HG03457 (cell line): ENCODE results near the gene TTC21A.

Source experiments
- ATAC-seq: cut with Tn5 transposase; IDR thresholded peaks from one replicate; pipeline ENCODE4 v1.9.1; 2021; ENCODE audit warnings: moderate number of reproducible peaks; ENCODE audit not compliant: unreplicated experiment

Gene TTC21A

DNA sequence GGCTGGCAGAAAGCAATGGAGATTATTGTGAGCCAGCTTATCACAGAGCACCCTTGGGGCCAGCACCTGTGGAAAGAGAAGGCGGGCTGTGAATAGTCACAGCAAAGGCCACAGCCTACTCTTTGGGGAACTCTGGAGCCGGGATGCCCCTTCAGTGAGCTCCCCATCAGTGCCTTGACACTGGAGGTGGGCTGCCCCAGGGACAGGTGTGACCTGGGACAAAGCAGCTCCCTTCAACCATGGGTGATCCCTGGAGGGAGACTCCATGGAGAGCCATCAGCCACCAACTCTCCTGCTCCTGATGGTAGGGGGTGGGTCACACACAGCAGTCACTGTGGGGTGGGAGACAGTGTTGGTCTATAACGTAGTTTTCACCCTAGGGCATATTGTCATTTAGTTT is 5.8 kb downstream of the TTC21A start:
- no peak for ATAC-seq

GRCh38 chr3:39114456-39114855 is 7.0 kb downstream of the TTC21A start:
- no peak for ATAC-seq

- ATAC-seq: no peak
These were observed 8.4 kb downstream of the TTC21A start for GRCh38 chr3:39115870-39116269.

GRCh38 chr3:39118079-39118478 is 10.6 kb downstream of the TTC21A start:
- ATAC-seq: no peak

GRCh38 chr3:39118931-39119660 is 11.6 kb downstream of the TTC21A start:
- ATAC-seq: no peak

DNA sequence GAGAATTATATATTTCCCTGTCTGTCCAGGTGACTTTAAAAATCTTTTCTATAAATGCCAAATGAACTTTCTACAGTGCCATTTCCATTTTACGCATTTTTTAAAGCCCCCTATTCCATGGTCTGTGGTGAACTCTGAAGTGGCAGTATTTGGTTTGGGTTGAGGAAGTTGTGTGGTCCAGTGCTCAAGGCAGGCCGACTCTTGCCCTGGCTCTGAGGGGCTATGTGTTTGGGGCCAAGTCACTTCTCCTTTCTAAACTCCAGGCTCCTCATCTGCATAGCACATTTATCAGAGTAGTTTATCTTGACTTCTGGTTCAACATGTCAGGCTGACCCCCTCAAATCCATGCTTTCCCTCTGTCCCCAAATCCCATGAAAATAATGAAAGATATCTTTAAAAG is 14.1 kb downstream of the TTC21A start:
- ATAC-seq: no peak

DNA sequence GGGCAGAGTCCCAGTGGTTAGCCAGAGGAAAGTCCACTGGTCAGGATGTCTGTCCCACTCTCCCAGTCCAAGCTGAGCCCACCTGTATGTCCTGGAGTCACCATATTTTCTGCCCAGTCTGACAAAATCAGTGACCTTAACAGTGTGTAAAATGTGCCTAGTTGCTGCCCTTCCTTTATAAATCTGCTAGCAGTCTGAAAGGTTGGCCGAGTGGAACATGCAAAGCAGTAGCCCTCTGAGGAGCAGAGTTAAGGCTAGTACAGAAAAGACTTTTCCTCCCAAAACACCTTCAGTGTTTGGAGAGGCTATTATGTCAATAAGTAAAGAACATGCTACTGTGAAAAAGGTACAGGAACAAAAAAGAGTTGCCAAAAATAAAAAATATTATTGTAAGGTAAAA is 15.3 kb downstream of the TTC21A start:
- ATAC-seq: no peak

DNA sequence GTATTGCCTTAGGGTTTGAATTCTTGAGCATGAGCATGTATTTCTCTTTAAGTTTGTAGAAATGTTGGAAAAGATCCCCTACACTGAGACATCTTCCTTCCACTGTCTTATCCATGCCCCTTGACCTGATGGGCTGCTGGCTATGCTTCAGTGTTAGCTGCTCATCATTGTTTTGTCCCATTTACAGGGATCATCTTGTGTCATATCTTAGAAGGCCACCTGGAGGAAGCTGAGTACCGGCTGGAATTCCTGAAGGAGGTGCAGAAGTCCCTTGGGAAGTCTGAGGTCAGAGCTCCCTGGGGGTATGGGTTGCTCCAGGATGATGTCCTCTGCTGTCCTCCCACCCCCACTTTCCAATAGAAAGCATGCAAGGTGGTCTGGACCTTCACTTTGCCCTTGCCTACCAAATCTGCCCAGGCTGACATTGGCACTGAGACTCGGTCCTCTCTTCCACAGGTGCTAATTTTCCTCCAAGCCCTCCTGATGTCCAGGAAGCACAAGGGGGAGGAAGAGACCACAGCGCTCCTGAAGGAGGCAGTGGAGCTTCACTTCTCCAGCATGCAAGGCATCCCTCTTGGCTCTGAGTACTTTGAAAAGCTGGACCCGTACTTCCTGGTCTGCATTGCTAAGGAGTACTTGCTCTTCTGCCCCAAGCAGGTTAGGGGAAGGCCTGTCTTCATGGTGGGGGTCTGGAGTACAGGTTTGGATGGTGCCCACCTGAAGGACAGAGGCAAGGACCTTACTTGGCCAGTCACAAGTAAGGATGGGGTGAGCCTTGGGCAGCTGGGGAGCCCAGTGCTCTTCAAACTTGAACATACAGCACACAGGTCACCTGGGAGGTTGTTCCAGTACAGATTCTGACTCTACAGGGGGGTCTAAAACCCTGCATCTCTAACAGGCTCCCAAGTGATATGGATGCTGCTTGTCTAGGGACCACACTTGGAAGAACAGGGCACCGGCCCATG is 17.7 kb downstream of the TTC21A start:
- no peak for ATAC-seq

DNA sequence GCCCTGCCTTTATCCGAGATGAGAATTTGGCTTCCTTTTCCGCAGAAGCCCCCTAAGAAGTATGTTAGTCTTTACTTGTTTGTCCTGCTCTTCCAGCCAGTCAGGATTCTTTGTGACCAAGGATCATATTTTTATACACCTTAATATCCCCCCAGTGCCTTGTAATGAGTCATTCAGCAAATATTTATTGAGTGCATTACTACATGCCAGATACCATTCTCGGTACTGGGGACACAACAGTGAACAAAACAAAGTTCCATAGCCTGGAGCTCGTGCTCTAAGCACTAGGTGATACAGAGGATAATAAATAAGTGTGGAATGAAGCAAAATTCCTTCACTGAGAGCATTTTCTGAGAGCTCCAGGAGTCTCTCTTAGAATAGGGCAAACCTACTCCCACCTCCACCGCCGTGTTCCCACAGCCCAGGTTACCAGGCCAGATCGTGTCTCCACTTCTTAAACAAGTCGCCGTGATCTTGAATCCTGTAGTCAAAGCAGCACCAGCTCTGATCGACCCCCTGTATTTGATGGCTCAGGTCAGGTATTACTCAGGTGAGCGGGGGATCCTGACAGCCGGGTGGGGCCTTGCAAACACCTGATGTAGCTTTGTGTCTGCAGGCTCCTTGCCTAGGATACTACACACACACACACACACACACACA is 18.5 kb downstream of the TTC21A start:
- no peak for ATAC-seq

DNA sequence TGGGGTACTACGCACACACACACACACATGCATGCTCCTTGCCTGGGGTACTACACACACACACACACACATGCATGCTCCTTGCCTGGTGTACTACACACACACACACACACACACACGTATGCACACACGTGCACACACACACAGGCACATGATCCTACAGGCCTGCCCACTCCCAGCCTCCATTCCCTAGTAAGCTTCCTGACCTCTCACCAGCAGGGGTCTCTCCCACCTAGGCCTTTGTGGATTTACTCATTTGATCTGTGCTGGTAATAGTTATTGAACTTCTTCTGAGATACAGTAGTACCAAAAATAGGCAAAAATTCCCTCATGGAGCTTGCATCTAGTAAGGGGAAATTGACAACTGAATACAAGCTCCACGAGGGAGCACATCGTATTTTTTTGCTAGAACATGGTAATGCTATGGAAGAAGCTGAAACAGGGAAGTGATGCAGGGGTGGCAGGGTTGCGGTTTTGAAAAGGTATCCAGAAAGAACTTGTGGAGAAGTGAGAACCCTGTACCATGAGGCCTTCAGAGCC is 19.1 kb downstream of the TTC21A start:
- ATAC-seq: no peak

DNA sequence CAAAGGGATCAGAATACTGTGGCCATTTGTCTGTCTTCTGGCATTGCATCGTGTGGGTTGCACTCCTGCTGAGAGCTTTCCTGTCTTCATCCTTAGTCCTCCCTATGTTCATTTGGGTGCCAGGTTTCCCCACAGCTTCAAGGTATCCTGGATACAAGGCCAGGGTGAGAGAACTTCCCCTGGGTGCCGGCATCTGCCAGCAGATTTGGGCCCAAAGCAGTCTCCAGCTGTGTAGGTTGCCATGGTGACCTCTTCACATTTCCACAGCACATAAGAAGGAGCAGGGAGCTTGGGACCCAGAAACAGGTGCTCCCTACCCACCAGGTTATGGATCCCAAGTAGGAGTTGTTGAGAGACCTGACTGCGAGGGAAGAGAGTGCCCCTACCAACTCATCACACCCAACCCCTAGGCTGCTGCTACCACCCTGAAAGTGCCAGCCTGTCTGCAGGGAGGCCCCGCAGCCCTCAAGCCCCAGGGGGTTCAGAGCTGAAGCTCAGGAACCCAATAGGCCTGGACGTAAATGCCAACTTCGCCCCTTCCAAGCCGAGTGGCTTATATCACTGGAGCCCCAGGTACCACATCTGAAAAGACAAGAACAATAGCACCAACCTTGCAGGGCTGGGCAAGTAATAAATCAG is 19.9 kb downstream of the TTC21A start:
- no peak for ATAC-seq

- ATAC-seq: no peak
These were observed 20.4 kb downstream of the TTC21A start for GRCh38 chr3:39127908-39128304.

DNA sequence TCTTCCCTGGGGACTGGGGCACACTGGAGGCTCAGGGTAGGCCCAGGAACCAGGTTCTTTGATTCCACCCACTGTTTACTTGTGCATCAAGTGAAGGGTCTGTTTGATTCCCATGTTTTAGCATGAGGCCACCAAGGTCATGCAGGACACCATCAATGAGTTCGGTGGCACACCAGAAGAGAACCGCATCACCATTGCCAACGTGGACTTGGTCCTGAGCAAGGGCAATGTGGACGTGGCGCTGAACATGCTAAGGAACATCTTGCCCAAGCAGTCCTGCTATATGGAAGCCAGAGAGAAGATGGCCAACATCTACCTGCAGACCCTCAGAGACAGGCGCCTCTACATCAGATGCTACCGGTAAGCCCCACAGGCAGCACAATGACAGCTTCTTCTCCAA is 21.5 kb downstream of the TTC21A start:
- no peak for ATAC-seq

GRCh38 chr3:39130026-39130425 is 22.5 kb downstream of the TTC21A start:
- no peak for ATAC-seq

DNA sequence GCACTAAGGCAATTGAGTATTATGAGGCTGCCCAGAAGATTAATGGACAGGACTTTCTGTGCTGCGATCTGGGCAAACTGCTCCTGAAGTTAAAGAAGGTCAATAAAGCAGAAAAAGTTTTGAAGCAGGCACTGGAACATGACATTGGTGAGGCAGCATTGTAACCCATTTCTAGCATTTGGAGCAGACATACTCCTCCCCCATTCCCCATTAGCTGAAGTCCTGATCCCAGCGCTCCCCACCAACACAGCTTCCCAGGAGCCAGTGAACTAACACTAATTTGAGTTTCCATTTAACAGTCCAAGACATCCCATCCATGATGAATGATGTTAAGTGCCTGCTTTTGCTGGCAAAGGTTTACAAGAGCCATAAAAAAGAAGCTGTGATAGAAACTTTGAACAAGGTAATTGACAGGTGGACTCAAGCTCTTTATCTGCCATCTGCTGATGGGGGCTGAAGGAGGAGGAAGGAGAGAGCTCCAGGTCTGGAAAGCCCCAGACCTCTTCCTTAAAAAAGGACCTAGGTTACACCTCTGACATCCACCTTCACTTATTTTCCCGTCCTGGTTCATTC is 23.3 kb downstream of the TTC21A start:
- ATAC-seq: no peak

DNA sequence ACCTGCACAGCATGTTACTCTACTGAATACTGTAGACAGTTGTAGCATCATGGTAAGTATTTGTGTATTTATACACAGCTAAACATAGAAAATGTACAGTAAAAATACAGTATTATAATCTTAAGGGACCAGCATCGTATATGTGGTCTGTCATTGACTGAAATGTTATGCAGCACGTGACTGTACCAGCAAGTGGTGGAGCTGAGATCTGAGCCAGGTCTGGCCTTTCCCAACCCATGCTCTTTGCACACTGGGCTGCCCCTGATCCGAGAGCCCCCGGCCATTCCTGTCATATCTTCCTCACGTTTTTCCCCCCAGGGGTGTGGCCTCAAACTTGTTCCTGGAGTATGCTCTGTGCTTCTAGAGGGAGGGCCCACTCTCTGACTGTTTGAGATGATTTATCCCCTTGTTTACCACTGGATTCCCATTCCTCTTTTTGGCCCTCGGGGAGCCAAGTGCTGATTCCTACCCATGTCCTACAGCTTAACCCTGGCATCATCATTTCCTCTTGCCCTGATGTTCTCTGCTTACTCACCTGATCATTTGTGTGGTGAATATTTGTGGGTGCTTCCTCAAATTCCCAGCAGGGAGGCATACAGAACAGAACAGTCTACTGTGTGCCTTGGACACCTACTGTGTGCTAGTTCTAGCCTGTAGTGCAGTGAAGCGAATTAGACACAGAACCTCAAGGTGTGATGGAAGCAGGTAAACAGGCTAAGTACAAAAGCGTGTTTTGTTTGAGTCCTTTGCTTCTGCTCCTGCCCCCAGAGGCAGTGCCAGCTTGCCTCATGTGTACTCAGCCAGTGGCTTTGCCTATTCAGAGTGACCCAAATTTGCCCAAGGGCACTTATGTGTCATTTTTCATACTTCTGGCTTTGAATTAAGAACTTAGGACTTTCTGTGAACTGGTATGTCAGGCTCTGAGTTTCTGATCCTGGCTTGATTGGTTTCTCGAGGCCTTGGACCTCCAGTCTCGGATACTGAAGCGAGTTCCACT is 24.9 kb downstream of the TTC21A start:
- no peak for ATAC-seq

- ATAC-seq: no peak
These were observed 25.6 kb downstream of the TTC21A start for GRCh38 chr3:39133093-39133490.

- no peak for ATAC-seq
These were observed 26.3 kb downstream of the TTC21A start for GRCh38 chr3:39133822-39134221.

DNA sequence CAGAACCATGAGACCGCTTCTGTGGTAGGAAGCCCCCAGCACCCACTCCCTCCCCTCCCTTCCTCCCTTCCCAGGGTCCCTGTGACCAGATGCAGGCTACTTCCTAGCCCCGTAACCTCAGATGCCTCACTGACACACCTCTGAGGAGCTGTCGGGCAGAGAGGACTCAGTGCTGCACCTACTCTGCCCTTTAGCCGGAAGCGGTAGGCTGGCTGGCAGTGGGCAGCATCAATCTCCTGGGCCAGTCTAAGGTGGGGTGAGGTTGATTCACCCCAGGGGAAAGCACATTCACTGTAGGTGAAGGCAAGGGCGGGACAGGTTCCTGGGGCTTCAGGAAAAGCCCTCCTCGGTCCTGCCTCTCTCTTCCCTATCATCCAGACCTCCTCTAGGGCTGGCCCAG is 26.8 kb downstream of the TTC21A start:
- no peak for ATAC-seq
